Loucy (cell line): ENCODE data around the gene CNOT8.

Experiments
- H2AFZ ChIP-seq: fragments of 200-600 bp; sonication (generic); 2 replicates; pipeline ENCODE4 v1.6.0; 2016; ENCODE audit warnings: antibody characterized with exemption, mild to moderate bottlenecking, low read length, moderate library complexity
- H3F3A ChIP-seq: fragments of 200-600 bp; 2 replicates; pipeline ENCODE4 v1.6.0; 2016; ENCODE audit warnings: antibody characterized with exemption, low read depth, mild to moderate bottlenecking
- H3K27me3 ChIP-seq: fragments of 200-600 bp; sonication (generic); 2 replicates; pipeline ENCODE4 v1.6.1; 2014; ENCODE audit warnings: low read length, mild to moderate bottlenecking; ENCODE audit not compliant: insufficient read depth, poor library complexity, severe bottlenecking
- H3K36me3 ChIP-seq: fragments of 200-600 bp; sonication (generic); 2 replicates; pipeline ENCODE4 v1.6.1; 2016; ENCODE audit warnings: low read length; ENCODE audit not compliant: insufficient read depth
- H3K4me1 ChIP-seq: fragments of 200-600 bp; sonication (generic); 2 replicates; pipeline ENCODE4 v1.5.1; 2014; ENCODE audit warnings: low read length, mild to moderate bottlenecking; ENCODE audit not compliant: insufficient read depth, poor library complexity, severe bottlenecking
- H3K4me2 ChIP-seq: fragments of 200-600 bp; sonication (generic); 2 replicates; pipeline ENCODE4 v1.6.0; 2014; ENCODE audit warnings: antibody characterized with exemption, low read length, low read depth, mild to moderate bottlenecking; ENCODE audit not compliant: poor library complexity, severe bottlenecking
- H3K4me3 ChIP-seq: fragments of 200-600 bp; sonication (generic); 2 replicates; pipeline ENCODE4 v1.5.1; 2014; ENCODE audit warnings: low read length, mild to moderate bottlenecking, mixed read lengths; ENCODE audit not compliant: poor library complexity, severe bottlenecking
- H3K79me2 ChIP-seq: fragments of 200-600 bp; sonication (generic); 2 replicates; pipeline ENCODE4 v1.6.1; 2014; ENCODE audit warnings: low read length; ENCODE audit not compliant: insufficient read depth
- H3K9ac ChIP-seq: fragments of 200-600 bp; sonication (generic); 2 replicates; pipeline ENCODE4 v1.6.0; 2014; ENCODE audit warnings: mild to moderate bottlenecking, low read depth, low read length, moderate library complexity; ENCODE audit not compliant: poor library complexity, severe bottlenecking
- H3K9me2 ChIP-seq: fragments of 200-600 bp; sonication (generic); replicated peaks from 2 replicates; pipeline ENCODE4 v1.6.1; 2016; ENCODE audit warnings: low read depth, low read length, mixed read lengths
- H3K9me3 ChIP-seq: fragments of 200-600 bp; sonication (generic); 2 replicates; pipeline ENCODE4 v1.6.1; 2014; ENCODE audit warnings: mild to moderate bottlenecking, antibody characterized with exemption, low read length, low read depth; ENCODE audit not compliant: insufficient read depth
- H4K20me1 ChIP-seq: fragments of 200-600 bp; sonication (generic); 2 replicates; pipeline ENCODE4 v1.6.0; 2014; ENCODE audit warnings: antibody characterized with exemption, low read length, mild to moderate bottlenecking; ENCODE audit not compliant: insufficient read depth, poor library complexity, severe bottlenecking
- EZH2phosphoT487 ChIP-seq: fragments of 200-600 bp; IDR thresholded peaks from 2 replicates; pipeline ENCODE4 v1.6.1; 2018; ENCODE audit warnings: antibody characterized with exemption, mild to moderate bottlenecking, moderate library complexity, borderline replicate concordance
- TF ChIP-seq, protein P1 (sequence below): fragments of 200-600 bp; sonication (generic); conservative IDR thresholded peaks from 2 replicates; pipeline ENCODE4 v1.5.1; 2014; ENCODE audit warnings: mild to moderate bottlenecking, antibody characterized with exemption, low read length

Gene CNOT8

DNA sequence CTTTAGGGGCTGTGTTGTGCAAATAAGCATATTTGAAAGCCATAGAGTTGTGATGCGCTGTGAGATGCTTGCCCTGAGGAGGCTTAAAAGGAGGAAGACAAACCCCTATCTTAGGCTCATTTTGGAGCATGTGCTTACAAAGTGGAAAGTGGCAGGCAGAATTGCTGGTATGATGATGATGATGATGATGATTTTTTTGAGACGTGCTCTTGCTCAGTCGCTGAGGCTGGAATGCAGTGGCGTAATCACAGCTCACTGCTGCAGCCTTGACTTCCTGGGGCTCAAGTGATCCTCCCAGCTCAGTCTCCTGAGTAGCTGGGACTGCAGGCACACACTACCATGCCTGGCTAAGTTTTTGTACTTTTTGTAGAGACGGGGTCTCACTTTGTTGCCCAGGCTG lies 1.7 kb downstream of the CNOT8 start:
- peaks cover 6% of the 10 kb centered on the region; the same call in 1 of the 2 replicates for H3K36me3 ChIP-seq
- H3K9me2 ChIP-seq: no peaks in the 10 kb centered on the region
- H3K4me3 ChIP-seq: peak overlapping the region; percentile 95
- H3K9me3 ChIP-seq: no peaks in the 10 kb centered on the region
- peak overlapping the region; percentile 91 for H3K9ac ChIP-seq
- H2AFZ ChIP-seq: no peak overlapping the region
- H3K27me3 ChIP-seq: no peaks in the 10 kb centered on the region
- peaks cover 49% of the 10 kb centered on the region for H4K20me1 ChIP-seq
- H3K79me2 ChIP-seq: peaks cover 60% of the 10 kb centered on the region
- peaks cover 5% of the 10 kb centered on the region for H3K4me1 ChIP-seq
- TF ChIP-seq, protein P1, sequence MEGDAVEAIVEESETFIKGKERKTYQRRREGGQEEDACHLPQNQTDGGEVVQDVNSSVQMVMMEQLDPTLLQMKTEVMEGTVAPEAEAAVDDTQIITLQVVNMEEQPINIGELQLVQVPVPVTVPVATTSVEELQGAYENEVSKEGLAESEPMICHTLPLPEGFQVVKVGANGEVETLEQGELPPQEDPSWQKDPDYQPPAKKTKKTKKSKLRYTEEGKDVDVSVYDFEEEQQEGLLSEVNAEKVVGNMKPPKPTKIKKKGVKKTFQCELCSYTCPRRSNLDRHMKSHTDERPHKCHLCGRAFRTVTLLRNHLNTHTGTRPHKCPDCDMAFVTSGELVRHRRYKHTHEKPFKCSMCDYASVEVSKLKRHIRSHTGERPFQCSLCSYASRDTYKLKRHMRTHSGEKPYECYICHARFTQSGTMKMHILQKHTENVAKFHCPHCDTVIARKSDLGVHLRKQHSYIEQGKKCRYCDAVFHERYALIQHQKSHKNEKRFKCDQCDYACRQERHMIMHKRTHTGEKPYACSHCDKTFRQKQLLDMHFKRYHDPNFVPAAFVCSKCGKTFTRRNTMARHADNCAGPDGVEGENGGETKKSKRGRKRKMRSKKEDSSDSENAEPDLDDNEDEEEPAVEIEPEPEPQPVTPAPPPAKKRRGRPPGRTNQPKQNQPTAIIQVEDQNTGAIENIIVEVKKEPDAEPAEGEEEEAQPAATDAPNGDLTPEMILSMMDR: no peak
- no peak for TF ChIP-seq EZH2phosphoT487
- peak overlapping the region; percentile 88 for H3K4me2 ChIP-seq
- H3F3A ChIP-seq: no peaks in the 10 kb centered on the region

- no peaks in the 10 kb centered on the region for H3F3A ChIP-seq
- H2AFZ ChIP-seq: no peak overlapping the region
- H4K20me1 ChIP-seq: peaks cover 49% of the 10 kb centered on the region
- H3K9ac ChIP-seq: peak overlapping the region; percentile 91
- peaks cover 5% of the 10 kb centered on the region for H3K4me1 ChIP-seq
- H3K27me3 ChIP-seq: no peaks in the 10 kb centered on the region
- peak overlapping the region; percentile 95 for H3K4me3 ChIP-seq
- H3K36me3 ChIP-seq: peaks cover 12% of the 10 kb centered on the region; the same call in 1 of the 2 replicates
- TF ChIP-seq, protein P1: no peak
- no peak for TF ChIP-seq EZH2phosphoT487
- peak overlapping the region; percentile 88 for H3K4me2 ChIP-seq
- peaks cover 65% of the 10 kb centered on the region for H3K79me2 ChIP-seq
- H3K9me2 ChIP-seq: no peaks in the 10 kb centered on the region
- H3K9me3 ChIP-seq: no peaks in the 10 kb centered on the region
These were observed 2.3 kb downstream of the CNOT8 start for GRCh38 chr5:154860765-154861164.

DNA sequence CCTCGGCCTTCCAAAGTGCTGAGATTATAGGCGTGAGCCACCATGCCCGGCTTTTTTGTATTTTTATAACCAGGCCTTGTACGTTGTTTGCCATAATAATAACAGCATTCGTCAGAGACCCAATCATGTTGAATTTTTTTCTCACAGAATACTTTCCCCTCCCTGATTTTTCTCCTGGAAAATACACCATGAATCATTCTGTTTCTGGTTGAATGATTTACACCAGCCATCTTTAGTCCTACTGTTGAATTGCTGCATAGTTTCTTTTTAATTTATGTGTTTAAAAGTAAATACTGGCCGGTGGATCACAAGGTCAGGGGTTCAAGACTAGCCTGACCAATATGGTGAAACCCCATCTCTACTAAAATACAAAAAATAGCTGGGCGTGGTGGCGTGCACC lies 3.5 kb downstream of the CNOT8 start:
- no peaks in the 10 kb centered on the region for H3K9me3 ChIP-seq
- H3K4me3 ChIP-seq: peak overlapping the region; percentile 46
- H3K79me2 ChIP-seq: peaks cover 71% of the 10 kb centered on the region
- peaks cover 49% of the 10 kb centered on the region for H4K20me1 ChIP-seq
- H3K27me3 ChIP-seq: no peaks in the 10 kb centered on the region
- no peaks in the 10 kb centered on the region for H3K9me2 ChIP-seq
- H3K4me2 ChIP-seq: peak overlapping the region; percentile 88
- H3K4me1 ChIP-seq: peaks cover 3% of the 10 kb centered on the region
- no peaks in the 10 kb centered on the region for H3F3A ChIP-seq
- H3K9ac ChIP-seq: peak overlapping the region; percentile 32
- no peak overlapping the region for H2AFZ ChIP-seq
- peaks cover 19% of the 10 kb centered on the region; the same call in 1 of the 2 replicates for H3K36me3 ChIP-seq
- no peak for TF ChIP-seq EZH2phosphoT487
- TF ChIP-seq, protein P1: no peak
